Activated CD8-positive, alpha-beta memory T cell treated with anti-CD3 and anti-CD28 coated beads for 48 hours (primary cell): ENCODE measurements around the gene RASD2.

ENCODE experiments used
- DNase-seq, 3 experiments: peaks; one replicate each; pipeline ENCODE4 v3.0.0-alpha.2; 2020; ENCODE audit warnings: low read depth in 2 of 3, low spot score in 2 of 3

The RASD2 gene

GRCh38 chr22:35581023-35581413 is 40.4 kb downstream of the RASD2 start:
- DNase-seq, result no peak

GRCh38 chr22:35582218-35582860 is 41.7 kb downstream of the RASD2 start:
- no peak for DNase-seq

GRCh38 chr22:35582861-35583670 is 42.4 kb downstream of the RASD2 start:
- DNase-seq, result peak in 2 of 3 experiments; percentile 27 to 36

- no peak for DNase-seq
These were observed 46.1 kb downstream of the RASD2 start for GRCh38 chr22:35586771-35587170.

GRCh38 chr22:35587447-35587870 is 46.8 kb downstream of the RASD2 start:
- DNase-seq, result no peak

- DNase-seq, result no peak
These were observed 47.3 kb downstream of the RASD2 start for GRCh38 chr22:35587896-35588295.

GRCh38 chr22:35589071-35589755 is 48.6 kb downstream of the RASD2 start:
- no peak for DNase-seq

- DNase-seq, result no peak
These were observed 49.1 kb downstream of the RASD2 start for GRCh38 chr22:35589756-35590093.

GRCh38 chr22:35590634-35591295 is 50.1 kb downstream of the RASD2 start:
- no peak for DNase-seq

- DNase-seq, result no peak
These were observed 51.2 kb downstream of the RASD2 start for GRCh38 chr22:35591714-35592417.

- no peak for DNase-seq
These were observed 51.9 kb downstream of the RASD2 start for GRCh38 chr22:35592418-35592967.

GRCh38 chr22:35593071-35593890 is 52.6 kb downstream of the RASD2 start:
- DNase-seq, result no peak

GRCh38 chr22:35593891-35594470 is 53.4 kb downstream of the RASD2 start:
- no peak for DNase-seq

- DNase-seq, result no peak
These were observed 54.1 kb downstream of the RASD2 start for GRCh38 chr22:35594686-35595085.

GRCh38 chr22:35596821-35597220 is 56.2 kb downstream of the RASD2 start:
- DNase-seq, result no peak

GRCh38 chr22:35597692-35598395 is 57.2 kb downstream of the RASD2 start:
- no peak for DNase-seq

- DNase-seq, result no peak
These were observed 57.7 kb downstream of the RASD2 start for GRCh38 chr22:35598396-35598710.

GRCh38 chr22:35599364-35599763 is 58.7 kb downstream of the RASD2 start:
- no peak for DNase-seq

- no peak for DNase-seq
These were observed 59.8 kb downstream of the RASD2 start for GRCh38 chr22:35600476-35600875.
